ENCODE measurements around the gene FBXO31. TPM values are rescaled to one million over a fixed set of nuclear protein-coding genes. Genes with fewer than 3 reads are reported as not detected.

Gene FBXO31
- total and polyA plus RNA-seq, 2 donors (not counting 3 experiments of a cell fraction or from before 2014, with no cell fraction given), result 17.1 to 31.8 TPM

DNA sequence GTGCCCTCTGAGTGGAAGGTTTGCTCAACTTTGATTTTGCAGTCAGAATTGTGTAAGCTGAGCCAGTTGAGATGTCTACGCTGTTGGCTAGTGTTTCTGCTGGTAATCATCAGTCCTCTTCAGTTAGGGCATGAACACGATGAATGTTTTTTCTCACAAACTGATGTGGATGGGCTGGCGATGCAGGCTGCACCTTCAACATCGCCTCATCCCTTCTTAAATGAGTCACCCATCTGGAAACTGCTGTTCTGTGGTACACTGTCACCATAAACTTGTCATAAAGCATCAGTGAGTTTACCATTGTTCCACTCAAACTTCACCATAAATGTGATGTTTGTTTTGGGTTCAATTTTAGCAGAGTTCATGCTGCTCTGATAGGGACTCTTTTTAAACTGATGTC lies 74.8 kb downstream of the FBXO31 start:
- Histone ChIP-seq H3K9me3 (replicated peaks; ENCODE audit: control insufficient read depth, insufficient read depth, low read length) (no peaks in the 10 kb centered on the region), H4K20me1 (replicated peaks; ENCODE audit: control insufficient read depth, extremely low read depth, insufficient read depth, low read length) (no peaks in the 10 kb centered on the region), H3K27ac (ENCODE audit: insufficient read depth, low read depth, low read length) (no peak overlapping the region), H3K79me2 (ENCODE audit: control insufficient read depth, insufficient read depth, low read length) (no peaks in the 10 kb centered on the region), H3K36me3 (ENCODE audit: control insufficient read depth in 2 of 2, extremely low read depth in 1 of 2, insufficient read depth in 2 of 2, low read length in 2 of 2) (no peaks in the 10 kb centered on the region), H3K27me3 (ENCODE audit: control insufficient read depth in 2 of 2, insufficient read depth in 2 of 2, low read length in 2 of 2) (no peaks in the 10 kb centered on the region), H3K9ac (replicated peaks; ENCODE audit: extremely low read depth, insufficient read depth, low read length) (no peak overlapping the region), H3K4me3 (replicated peaks in 1 of 3; ENCODE audit: insufficient read depth in 1 of 3, low read depth in 1 of 3, low read length in 3 of 3) (no peak overlapping the region), H3K4me2 (ENCODE audit: insufficient read depth, low read length) (no peak overlapping the region), H2AFZ (ENCODE audit: low read depth, low read length) (no peak overlapping the region), H3K4me1 (ENCODE audit: control insufficient read depth, extremely low read depth, insufficient read depth, low read length) (no peaks in the 10 kb centered on the region), H3K9me1 (replicated peaks; ENCODE audit: control insufficient read depth, extremely low read depth, insufficient read depth, low read length) (no peaks in the 10 kb centered on the region)
- ChIA-PET CTCF (no interaction called here), POLR2A (no interaction called here)
- TF ChIP-seq POLR2AphosphoS5 (IDR thresholded peaks at IDR 0.05; ENCODE audit: insufficient read depth, low read depth, low read length), result no peak
- TF ChIP-seq MAX (IDR thresholded peaks at IDR 0.05; ENCODE audit: insufficient read depth, insufficient read length), result no peak
- no peak for TF ChIP-seq CTCF (IDR thresholded peaks at IDR 0.05; ENCODE audit: extremely low read depth in 1 of 2, insufficient read depth in 1 of 2, low read depth in 1 of 2, low read length in 2 of 2)
- TF ChIP-seq GATA2 (IDR thresholded peaks at IDR 0.05; ENCODE audit: insufficient read depth, insufficient read length, low read depth, low read length), result no peak
- DNase-seq (ENCODE audit: low read depth, low spot score) (no peak), FAIRE-seq (no peak)
- BruUV-seq (replicated peaks), result no TSS peak
- dilution Hi-C loops (cut with MboI; ENCODE audit: extremely low pct_ligation_motif_present, low sequenced_read_pairs), result no loop called here
- intact Hi-C loops (cut with micrococcal nuclease), result no loop called here

DNA sequence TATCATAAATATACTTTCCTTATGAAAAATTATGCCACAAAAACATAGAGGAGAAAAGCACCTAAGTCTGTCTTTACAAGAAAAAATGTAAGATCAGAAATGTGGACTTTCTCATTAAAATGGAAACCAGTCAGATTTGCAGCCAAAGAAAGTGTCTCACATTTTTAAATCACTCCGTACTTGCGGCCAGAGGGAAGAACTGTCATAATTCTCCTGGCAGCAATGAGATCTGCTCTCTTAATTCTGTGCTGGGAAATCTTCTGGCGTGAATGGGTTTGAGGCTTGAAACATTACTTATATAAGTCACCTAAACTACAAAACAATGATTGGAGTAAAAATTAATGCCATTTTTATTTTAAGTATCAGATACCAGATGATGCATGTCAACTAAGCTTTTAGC lies 77.1 kb downstream of the FBXO31 start:
- Histone ChIP-seq H3K4me3 (replicated peaks in 1 of 3; ENCODE audit: insufficient read depth in 1 of 3, low read depth in 1 of 3, low read length in 3 of 3) (no peak overlapping the region), H2AFZ (ENCODE audit: low read depth, low read length) (no peak overlapping the region), H3K9me3 (replicated peaks; ENCODE audit: control insufficient read depth, insufficient read depth, low read length) (no peaks in the 10 kb centered on the region), H3K4me2 (ENCODE audit: insufficient read depth, low read length) (no peak overlapping the region), H4K20me1 (replicated peaks; ENCODE audit: control insufficient read depth, extremely low read depth, insufficient read depth, low read length) (no peaks in the 10 kb centered on the region), H3K9me1 (replicated peaks; ENCODE audit: control insufficient read depth, extremely low read depth, insufficient read depth, low read length) (no peaks in the 10 kb centered on the region), H3K4me1 (ENCODE audit: control insufficient read depth, extremely low read depth, insufficient read depth, low read length) (no peaks in the 10 kb centered on the region), H3K27me3 (ENCODE audit: control insufficient read depth in 2 of 2, insufficient read depth in 2 of 2, low read length in 2 of 2) (no peaks in the 10 kb centered on the region), H3K27ac (ENCODE audit: insufficient read depth, low read depth, low read length) (no peak overlapping the region), H3K9ac (replicated peaks; ENCODE audit: extremely low read depth, insufficient read depth, low read length) (no peak overlapping the region), H3K36me3 (ENCODE audit: control insufficient read depth in 2 of 2, extremely low read depth in 1 of 2, insufficient read depth in 2 of 2, low read length in 2 of 2) (no peaks in the 10 kb centered on the region), H3K79me2 (ENCODE audit: control insufficient read depth, insufficient read depth, low read length) (no peaks in the 10 kb centered on the region)
- intact Hi-C loops (cut with micrococcal nuclease), result no loop called here
- no TSS peak for BruUV-seq (replicated peaks)
- dilution Hi-C loops (cut with MboI; ENCODE audit: extremely low pct_ligation_motif_present, low sequenced_read_pairs), result no loop called here
- no peak for DNase-seq (ENCODE audit: low read depth, low spot score)
- no peak for FAIRE-seq
- POLR2A ChIA-PET, result no interaction called here
- no peak for TF ChIP-seq JUN (IDR thresholded peaks at IDR 0.05; ENCODE audit: borderline replicate concordance, insufficient read depth, insufficient read length, low read depth)
- no peak for TF ChIP-seq EZH2 (IDR thresholded peaks at IDR 0.05; ENCODE audit: borderline replicate concordance, low read depth, low read length, severe bottlenecking)
- CTCF ChIA-PET, result interaction anchor here (2.5 kb wide), 1 partner anchor 9 kb away, joined by 7 read pairs; no protein-coding TSS in a partner anchor

Data from endothelial cell of umbilical vein (primary cell).